Inflammatory macrophage (primary cell): ENCODE data around the gene CCDC63.
A peak's percentile ranks its signal among the peaks of the same experiment; 100 is the strongest.

Source experiments
- DNase-seq, 2 donors: peaks; one replicate each; pipeline ENCODE4 v3.0.0-alpha.2; 2020 to 2022

The CCDC63 gene

DNA sequence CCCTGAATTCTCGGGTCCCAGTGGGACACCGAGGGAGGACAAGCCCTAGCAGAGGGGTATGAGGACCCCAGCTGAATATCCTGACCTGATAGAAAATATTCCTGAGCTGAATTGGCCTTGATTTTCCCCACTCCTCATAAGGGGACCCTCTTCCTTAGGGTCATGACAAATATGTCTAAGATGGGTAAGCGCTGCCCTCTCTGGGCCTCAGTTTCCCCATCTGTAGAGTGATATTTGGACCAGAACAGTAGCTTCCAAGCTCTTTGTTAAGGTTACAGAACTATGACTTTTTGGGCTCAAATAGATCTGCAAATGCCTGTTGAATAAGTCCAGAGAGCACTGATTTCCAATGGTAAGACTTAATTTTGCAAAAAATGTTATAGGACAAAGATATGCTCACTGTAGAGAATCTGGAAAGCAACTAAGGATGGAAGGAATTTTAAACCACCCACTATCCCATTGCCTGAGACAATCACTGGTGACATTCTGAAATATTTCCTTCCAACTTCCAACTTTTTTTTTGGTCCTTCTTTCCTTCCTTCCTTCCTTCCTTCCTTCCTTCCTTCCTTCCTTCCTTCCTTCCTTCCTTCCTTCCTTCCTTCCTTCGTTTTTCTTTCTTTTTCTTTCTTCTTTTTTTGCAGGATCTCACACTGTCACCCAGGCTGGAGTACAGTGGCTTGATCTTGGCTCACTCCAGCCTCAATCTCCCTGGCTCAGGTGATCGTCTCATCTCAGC lies 41.6 kb downstream of the CCDC63 start:
- no peak for DNase-seq

DNA sequence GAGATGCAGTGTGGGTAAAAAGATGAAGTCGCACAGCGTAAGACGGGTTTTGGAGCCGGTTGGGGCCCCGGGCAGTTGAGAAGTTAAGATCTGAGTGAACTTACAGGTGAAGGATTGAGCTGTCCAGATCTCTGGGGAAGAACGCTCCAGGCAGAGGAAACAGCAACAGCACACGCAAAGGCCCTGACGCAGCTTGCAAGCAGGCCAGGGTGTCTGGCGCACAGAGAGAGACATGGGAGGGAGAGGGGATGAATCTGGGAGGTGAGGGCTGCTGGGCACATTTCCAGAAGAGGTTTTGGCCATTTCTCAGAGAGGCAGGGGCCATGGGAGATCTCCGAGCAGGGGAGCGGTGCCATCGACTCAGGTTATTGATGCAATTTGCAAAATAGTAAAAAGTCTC lies 42.6 kb downstream of the CCDC63 start:
- no peak for DNase-seq

DNA sequence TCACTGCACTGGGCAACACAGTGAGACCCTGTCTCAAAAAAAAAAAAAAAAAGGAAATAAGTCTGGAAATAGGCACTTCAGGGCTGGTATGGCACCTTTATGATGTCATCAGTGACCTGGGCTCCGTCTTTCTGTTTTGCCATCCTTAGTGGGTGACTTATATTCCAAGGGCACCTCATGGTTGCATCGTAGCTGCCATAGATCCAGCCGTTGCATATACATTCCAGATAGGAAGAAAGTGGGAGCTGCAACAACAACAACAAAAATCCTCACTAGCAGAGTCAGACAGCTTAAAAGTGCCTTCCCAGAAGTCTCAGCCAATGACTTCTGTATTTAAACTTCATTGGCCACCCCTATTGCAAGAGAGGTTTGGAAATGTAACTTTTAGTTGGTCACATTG lies 47.2 kb downstream of the CCDC63 start:
- no peak for DNase-seq

DNA sequence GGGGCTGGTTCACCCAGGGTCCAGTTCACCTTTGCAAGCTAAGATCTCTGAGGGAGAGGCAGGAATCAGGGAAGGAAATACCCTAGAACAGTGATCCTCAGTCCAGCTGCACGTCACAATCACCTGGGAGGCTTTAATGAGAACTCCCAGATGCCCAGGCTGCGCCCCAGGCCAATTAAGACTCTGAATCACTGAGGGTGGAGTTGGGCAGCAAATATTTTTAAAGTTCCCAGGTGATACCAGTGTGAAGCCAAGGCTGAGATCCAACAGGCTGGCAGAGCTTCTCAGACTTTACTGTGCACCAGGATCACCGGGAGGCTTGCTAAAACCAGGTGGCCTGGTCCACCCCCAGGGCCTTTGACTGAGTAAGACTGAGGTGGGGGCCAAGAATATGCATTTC lies 49.8 kb downstream of the CCDC63 start:
- DNase-seq: no peak

DNA sequence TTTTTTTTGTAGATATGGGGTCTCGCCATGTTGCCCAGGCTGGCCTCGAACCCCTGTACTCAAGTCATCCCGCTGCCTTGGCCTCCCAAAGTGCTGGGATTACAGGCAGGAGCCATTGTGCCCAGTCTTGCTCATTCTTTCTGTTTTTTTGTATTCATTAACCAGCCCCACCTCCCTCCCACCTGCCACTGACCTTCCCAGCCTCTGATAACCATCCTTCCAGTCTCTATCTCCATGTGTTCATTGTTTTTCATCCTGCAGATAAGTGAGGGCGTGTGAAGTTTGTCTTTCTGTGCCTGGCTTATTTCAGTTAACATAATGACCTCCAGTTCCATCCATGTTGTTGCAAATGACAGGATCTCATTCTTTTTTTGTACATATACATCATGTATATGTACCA lies 54.6 kb downstream of the CCDC63 start:
- no peak for DNase-seq

DNA sequence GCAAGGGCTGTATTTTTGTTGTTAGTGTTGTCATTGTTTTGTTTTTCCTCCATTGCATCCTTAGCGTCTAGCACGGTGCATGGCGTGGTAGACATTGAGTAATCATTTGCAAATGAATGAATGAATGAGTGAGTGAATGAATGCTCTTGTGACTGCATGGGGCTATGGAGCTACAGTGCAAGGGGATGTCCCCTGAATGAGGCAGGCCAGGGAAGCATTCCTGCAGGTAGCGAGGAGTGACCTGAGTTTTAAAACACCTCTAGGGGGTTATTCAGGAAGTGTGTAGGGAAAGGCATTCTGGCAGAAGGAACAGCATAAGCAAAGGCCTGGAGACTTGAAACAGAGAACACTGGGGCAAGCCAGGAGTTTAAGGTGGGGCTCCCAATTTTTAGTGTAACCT lies 56.7 kb downstream of the CCDC63 start:
- no peak for DNase-seq

DNA sequence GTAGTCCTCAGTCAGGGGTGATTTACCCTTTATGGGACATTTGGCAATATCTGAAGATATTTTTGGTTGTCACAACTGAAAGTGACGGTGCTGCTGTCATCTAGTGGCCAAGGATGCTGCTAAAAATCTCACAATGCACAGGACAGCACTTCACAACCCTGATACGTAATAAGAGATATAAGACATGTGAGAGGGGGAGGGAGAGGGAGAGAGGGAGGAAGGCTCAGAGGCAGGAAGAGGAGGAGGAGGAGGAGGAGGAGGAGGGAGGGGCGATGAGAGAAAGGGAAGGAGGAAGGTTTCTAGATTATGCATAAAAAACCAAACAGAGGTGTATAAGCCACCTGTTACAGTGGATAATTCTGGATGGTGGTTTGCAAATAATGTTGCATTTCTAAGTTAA lies 59.3 kb downstream of the CCDC63 start:
- DNase-seq: peak; percentile 25 to 41

DNA sequence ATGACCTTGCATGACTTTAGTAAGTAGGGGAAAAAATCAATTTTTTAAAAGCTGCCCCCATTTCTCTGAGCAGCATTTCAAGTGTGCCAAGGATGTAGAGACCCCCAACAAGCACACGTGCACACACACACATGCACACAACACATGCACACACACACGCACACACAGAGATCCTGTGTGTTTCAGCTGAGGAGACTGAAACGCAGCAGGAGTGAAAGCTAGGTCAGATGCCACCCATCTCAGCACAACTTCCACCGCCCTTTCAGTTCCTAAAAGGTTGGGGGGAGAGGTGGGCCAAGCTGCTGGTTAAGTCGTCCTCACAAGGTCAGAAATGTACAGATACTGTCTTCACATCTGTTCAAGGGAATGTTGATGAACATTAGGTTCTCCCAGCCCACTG lies 59.7 kb downstream of the CCDC63 start:
- DNase-seq: no peak

DNA sequence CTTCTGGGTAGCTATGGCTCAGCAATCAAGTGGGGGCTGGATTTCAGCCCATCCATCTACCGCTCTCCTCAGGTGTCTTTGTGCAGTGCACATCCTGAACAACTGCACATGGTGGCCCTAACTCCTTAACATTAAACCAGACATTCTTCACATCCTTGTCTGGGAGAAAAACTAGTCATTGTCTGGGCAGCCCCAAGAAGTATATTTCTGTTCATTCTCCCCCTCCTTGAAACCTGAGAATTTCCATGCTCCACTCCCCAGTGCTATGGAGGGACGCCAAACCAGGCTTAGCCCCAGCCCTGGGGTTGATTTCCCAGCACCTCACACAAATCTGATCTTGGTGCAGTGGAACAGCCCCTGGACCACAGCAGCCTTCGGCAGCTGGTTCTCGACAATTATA lies 60.2 kb downstream of the CCDC63 start:
- no peak for DNase-seq

DNA sequence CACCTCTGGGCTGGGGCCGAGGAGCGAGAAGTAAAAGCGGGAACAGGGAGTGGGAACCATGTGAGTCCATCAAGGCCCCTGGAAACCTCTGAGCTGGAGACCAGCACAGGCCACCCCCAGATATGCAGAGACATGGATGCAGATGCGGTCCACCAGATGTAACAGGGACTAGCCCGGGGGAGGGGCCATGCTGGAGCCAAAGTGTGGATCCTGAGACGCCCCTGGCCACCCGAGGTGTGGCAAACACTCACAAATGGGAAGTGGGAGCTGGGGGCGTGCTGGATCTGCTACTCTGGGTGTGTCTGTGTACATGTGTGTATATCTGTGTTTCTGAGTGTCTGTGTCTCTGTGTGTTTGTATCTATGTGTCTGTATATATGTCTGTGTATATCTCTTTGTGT lies 60.8 kb downstream of the CCDC63 start:
- peak in 1 of 2 donors; percentile 31 for DNase-seq

DNA sequence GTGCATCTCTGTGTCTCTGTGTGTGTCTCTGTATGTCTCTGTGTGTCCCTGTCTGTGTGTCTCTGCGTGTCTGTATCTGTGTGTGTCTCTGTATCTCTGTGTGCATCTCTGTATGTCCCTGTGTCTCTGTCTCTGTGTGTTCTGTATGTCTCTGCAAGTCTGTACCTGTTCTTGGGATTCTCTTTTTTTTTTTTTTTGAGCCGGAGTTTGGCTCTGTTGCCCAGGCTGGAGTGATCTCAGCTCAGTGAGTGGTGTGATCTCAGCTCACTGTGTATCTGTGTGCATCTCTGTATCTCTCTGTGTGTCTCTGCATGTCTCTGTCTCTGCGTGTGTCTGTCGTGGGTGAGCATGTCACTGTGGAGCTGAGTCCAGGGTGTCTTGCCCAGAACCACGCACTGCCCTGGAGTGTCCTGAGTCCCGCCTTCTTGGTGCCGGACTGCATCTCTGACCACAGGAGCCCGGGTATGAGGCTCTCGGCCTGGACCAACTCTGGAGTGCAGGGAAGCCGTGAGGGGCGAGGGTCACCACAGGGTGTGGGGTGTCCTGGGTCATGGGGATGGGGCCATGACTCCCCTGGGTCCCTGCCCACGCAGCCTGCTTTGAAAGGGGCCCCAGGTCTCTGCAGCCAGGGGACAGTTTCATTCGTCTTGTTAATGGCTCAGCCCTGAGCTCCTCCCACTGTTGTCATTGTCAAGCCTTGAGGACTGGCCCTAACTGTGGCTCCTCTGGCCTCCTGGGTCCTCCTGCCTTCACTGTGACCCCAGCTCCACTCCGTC lies 61.8 kb downstream of the CCDC63 start:
- no peak for DNase-seq

DNA sequence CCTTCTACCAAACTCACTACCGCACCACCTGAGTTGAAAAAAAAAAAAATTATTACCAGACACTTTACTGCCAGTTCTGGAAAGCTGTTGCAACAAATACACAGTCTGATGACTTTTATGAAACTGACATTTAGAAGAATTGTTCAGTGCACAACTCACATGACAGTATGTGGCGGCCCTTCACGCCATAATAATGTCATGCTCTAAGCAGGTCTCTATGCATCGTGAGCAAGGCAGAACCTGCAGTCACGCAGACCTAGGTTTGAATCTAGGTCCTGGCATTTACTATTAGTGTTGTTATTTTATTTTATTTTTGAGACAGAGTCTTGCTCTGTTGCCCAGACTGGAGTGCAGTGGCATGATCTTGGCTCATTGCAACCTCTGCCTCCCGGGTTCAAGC lies 65.5 kb downstream of the CCDC63 start:
- DNase-seq: peak in 1 of 2 donors; percentile 30

DNA sequence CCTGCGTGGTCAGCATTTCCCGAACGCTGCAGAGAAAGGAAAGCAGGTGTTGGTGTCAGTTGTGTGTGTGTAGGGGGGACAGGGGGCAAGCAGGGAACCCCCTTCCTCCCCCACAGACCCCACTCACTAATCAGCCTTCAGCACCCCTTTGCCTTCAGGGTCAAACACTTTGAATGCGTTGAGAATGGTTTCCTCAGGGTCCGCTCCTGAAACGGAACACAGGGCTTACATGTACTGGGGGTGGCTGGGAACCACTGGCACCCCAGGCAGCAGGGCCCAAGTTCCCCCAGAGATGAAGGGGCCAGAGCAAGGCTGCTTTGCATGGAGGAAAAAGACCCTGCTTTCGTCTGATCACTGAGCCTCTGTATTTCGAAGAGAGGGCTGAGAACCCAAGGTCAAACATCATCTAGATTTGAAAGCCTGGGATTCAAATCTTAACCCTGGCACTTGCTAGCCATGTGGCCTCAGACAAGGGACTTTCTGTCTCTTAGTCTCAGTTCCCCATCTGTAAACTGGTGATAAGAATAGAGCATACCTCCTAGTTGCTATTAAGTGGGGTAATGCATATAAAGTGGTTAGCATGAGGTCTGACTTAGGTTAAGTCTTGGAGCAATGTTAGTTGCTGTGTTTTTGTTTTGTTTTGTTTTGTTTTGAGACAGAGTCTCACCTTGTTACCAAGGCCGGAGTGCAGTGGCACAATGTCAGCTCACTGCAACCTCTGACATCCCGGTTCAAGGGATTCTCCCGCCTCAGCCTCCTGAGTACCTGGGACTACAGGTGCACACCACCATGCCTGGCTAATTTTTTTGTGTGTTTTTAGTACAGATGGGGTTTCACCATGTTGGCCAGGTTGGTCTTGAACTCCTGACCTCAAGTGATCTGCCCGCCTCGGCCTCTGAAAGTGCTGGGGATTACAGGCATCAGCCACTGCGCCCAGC lies 66.6 kb downstream of the CCDC63 start:
- DNase-seq: peak; percentile 29 to 48

DNA sequence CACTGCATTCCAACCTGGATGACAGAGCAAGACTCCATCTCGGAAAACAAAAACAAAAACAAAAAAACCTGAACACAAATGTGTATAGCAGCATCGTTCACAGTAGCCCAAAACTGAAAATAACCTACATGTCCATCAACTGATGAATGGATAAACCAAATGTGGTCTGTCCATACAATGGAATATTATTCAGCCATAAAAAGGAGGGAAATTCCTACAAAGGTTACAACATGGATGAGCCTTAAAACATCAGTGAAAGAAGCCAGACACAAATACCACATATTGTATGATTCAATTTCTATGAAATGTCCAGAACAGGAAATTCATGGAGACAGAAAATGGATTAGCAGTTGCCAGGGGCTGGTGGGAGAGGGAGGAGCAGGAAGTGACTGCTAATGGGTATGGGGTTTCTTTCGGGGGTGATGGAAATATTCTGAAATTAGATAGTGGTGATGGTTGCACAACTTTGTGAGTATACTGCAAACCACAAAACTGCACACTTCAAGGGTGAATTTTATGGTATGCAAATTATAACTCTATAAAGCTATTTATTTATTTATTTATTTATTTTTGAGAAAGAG lies 69.6 kb downstream of the CCDC63 start:
- DNase-seq: no peak

DNA sequence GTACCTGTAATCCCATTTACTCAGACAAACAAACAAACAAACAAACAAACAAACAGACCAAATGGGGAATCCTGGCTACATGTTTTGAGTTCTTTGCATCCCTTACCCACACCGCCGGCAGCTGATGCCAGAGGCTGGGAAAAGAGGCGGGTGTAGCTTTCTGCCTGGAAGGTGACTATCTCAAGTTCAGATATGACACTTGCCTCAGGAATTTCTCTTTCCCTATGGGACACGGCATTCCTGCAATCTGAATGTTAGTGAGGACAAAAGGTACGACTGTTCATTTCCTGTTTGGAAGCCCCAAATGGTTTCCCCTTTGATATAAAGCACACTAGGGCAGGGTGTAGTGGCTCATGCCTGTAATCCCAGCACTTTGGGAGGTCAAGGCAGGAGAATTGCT lies 70.7 kb downstream of the CCDC63 start:
- no peak for DNase-seq

DNA sequence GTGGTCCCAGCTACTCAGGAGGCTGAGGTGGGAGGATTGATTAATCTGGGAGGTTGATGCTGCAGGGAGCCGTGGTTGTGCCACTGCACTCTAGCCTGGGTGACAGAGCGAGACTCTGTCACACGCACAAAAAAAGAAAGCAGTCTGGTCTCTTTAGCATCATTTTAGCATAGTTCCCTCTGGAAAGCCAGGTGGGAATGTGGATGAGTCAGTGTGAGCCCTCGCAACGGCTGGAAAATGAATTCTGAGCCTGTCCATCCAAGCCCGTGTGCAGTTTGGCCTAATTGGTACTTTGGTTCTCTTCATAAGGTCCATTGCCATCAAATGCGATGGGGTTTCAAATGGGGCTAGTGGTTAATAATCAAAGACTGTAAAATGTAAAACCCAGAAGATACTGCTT lies 71.2 kb downstream of the CCDC63 start:
- no peak for DNase-seq

DNA sequence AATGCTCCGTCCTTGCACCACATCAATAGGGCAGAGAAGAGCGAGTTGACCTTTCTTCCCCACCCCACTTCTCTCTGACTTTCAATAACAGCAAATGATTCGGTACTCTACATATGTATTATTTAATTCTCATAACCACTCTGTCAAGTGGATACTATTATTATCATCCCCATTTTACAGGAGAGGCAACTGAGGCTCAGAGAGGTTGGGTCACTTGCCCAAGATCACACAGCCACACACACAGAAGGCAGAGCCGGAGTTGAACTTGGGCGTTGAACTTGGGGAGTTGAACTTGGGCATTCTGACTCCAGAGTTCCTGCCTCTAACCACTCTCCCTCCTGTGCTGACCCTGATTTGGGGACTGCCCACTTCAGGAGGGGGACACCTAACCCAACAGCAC lies 72.9 kb downstream of the CCDC63 start:
- DNase-seq: no peak

DNA sequence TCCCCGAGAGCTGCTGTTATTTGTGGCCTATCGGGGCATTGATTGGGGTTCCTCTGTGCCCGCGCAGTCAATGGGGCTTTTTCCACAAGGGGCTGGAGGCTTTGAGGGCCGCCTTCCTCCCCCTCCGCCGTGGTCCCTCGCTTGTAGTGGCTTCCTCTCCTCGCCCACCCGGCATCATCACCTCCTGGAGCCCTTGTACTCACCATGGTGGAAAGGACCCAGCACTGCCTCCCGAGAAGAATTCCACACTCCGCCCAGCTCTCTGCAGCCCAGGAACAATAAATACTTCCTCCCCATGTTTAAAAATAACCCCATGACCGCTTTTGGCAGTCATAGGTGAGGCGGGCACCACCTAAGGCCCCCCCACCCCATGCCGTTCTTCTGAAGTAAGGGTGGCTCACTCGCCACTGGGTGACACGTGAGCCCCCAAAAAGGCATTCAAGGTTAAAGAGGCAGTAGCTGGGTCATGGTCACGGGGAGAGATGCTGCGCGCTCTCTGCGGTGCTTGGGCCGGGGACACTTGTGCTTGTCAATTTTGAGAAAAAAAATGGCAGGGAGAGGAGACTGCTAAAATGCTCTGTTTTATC lies 73.6 kb downstream of the CCDC63 start, which contains the start of gene MYL2:
MYL2 (minus strand) TSS at position 256 of the 587 bp plus-strand sequence; CDS start at position 206, 50 bp downstream.
- DNase-seq: no peak

DNA sequence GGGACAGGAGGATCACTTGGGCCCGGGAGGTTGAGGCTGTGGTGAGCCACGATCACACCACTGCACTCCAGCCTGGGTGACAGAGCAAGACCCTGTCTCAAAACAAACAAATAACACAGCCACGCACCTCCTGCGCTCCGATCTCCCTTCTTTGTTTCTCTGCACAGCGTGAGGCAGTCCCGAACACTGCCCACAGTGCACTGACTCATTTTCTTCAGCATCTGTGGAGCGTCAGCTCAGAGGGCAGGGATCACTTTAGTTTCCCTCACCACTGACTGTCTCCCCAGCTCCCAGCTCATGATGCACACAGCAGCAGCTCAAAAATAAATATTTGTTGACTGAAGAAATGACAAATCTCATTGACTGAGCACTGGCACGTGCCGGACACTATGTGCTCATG lies 74.5 kb downstream of the CCDC63 start:
- no peak for DNase-seq

DNA sequence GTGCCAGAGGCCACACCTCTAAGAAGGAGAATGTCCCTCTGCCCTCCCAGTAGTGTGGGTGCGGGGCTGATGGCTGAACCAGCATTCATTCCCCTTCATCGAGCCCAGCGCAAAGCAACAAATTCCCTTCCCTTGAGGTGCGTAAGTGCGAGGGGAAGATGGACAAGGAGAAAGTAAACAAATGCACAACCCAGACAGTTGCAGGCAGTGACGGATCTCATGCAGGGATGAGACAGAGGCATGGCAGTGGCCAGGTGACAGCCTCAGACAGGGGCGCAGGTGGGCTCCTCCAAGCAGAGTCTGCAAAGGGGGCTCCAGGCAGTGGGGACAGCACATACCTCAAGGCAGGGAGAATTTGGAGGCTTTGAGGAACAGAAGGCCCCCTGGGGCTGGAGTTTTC lies 75.9 kb downstream of the CCDC63 start:
- no peak for DNase-seq

DNA sequence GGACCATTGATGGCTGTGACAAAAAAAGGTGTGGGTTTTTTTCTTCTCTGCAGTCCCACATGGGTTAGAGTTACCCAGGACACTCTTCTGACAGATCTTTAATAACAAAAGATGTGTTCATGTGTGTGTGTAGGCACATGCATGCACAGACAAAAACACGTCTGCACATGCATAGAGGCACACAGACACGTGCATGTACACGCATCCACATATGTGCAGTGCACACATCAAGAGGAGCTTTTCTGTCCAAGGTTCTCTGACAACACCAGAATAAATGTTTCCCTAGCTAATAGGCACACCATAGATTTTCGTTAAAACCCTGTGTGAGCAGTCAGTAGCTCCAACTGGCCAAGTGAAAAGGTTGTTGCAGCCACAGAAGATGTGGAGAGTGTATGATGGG lies 76.4 kb downstream of the CCDC63 start:
- DNase-seq: no peak

DNA sequence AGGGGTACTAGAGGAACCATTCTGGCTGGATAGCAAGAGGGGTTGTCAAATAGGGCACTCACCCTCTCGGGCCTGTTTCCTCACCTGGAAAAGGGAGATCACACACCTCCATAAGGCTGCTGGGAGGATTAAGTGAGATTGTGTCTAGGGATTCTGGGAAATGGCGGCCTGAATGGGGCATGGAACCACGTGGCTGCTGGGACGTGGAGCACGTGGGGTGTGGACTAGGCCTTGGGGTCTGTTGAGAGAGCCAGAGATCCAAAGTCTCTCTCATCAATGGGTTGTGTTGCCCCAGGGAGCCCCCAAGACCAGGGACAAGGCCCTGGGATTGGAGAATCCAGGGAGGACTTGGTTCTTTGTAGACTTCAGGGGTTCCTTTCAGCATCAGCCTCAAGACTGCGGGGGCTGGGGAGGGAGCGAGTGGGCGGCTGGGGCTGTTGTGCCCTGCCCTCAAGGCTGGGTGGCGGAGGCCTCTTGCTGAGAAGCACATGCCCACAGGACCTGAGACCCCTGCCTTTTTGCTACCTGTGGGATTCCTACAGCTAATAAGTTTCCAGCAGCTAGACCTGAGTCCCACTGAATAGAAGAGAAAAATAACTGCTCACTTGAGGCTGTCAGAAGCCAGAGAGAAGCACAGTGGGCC lies 77.0 kb downstream of the CCDC63 start:
- no peak for DNase-seq
